Measurements from ENCODE around the gene MYL12B. TPM values are rescaled to one million over a fixed set of nuclear protein-coding genes. Genes with fewer than 3 reads are reported as not detected.

MYL12B gene
- total and polyA plus RNA-seq, 2 of the 8 experiments (the other 6 are each of a cell fraction or from before 2014, with no cell fraction given), result 174 to 188 TPM

DNA sequence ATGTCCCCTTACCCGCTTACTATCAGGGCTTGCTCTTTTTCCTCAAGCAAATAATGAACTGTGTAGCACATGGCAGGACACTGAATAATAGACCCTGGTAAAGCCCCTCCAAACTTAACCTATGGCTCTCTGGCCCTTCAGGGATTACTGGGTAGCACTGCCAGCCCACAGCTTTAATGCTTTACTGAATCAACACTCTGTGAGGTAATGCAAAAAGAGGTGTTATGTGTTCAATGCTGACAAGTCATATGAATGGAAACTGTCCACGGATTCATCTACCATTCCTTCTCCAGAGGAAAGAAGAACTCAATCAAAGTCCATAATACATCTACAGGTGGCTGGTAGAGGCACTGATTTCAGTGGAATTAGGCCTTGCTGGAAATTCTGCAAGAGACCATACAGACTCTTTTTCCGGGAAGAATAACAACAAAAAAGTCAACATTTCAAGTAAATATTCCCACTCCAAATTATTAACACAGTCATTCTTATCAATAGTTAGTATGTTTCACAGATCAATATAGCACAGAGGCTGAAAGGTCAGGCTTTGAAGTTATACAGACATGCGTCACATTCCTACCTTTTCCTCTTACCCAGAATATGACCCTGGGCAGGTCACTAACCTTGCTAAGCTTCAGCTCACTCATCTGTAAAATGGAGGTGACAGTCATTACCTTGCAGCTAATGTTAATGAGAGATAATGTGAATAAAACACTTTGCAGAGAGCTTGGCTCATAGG is 28.3 kb upstream of the MYL12B start:
- H4K5ac ChIP-seq (ENCODE audit: insufficient read length, low read depth, low read length), result no peak overlapping the region
- no peak for DNase-seq (ENCODE audit: low read depth in 1 of 2, low spot score in 2 of 2)
- no peaks in the 10 kb centered on the region for H3K23me2 ChIP-seq (ENCODE audit: low read depth, low read length)
- H2BK12ac ChIP-seq (ENCODE audit: low read depth, low read length), result no peak overlapping the region
- no peak overlapping the region for H4K91ac ChIP-seq (replicated peaks; ENCODE audit: insufficient read length, low read length)
- no peak overlapping the region for H3K14ac ChIP-seq (ENCODE audit: insufficient read length)
- no peak overlapping the region for H3K27ac ChIP-seq (ENCODE audit: low read depth, low read length)
- H4K8ac ChIP-seq (ENCODE audit: extremely low read depth, insufficient read depth, low read length), result no peak overlapping the region
- no peaks in the 10 kb centered on the region for H3K79me2 ChIP-seq (ENCODE audit: control insufficient read depth in 1 of 2, insufficient read depth in 2 of 2, low read length in 2 of 2)
- FAIRE-seq, result no peak
- H3K4me3 ChIP-seq (ENCODE audit: extremely low read depth in 1 of 4, insufficient read depth in 2 of 4, low read depth in 3 of 4, low read length in 4 of 4), result no peak overlapping the region
- POLR2A ChIA-PET (ENCODE audit: partially characterized antibody), result no interaction called here
- WGBS, 2 experiments (ENCODE audit: extremely low coverage in 1 of 2, insufficient coverage in 1 of 2, insufficient read length in 1 of 2, insufficient replicate concordance in 2 of 2, low coverage in 1 of 2, low lambda C conversion rate in 2 of 2, missing lambda C conversion rate in 1 of 2), result 76% methylated on average over 4 of the region's 4 CpGs; no CpG with 5 or more reads in 1 of the 2 experiments
- H3K18ac ChIP-seq (ENCODE audit: extremely low read depth, low read length), result no peak overlapping the region
- H2BK15ac ChIP-seq (ENCODE audit: low read length), result no peak overlapping the region
- H2BK5ac ChIP-seq (ENCODE audit: low read depth, low read length), result no peak overlapping the region
- no peak overlapping the region for H2BK20ac ChIP-seq (ENCODE audit: low read length)
- no peak overlapping the region for H2BK120ac ChIP-seq (replicated peaks; ENCODE audit: low read depth, low read length)
- CTCF ChIA-PET (ENCODE audit: partially characterized antibody), result interaction anchor here (1.2 to 2.7 kb wide), 2 partner anchors 13 to 15 kb away, joined by 3 to 13 read pairs; no protein-coding TSS in a partner anchor
- no peaks in the 10 kb centered on the region for H3K79me1 ChIP-seq (ENCODE audit: low read depth, low read length)
- no peak overlapping the region for H3K4me2 ChIP-seq (ENCODE audit: insufficient read depth in 1 of 2, low read depth in 2 of 2, low read length in 2 of 2)
- H4K20me1 ChIP-seq (replicated peaks in 1 of 2; ENCODE audit: control insufficient read depth in 1 of 2, insufficient read depth in 2 of 2, low read length in 2 of 2), result no peaks in the 10 kb centered on the region
- no peak overlapping the region for H2AFZ ChIP-seq (ENCODE audit: low read length)
- H2AK5ac ChIP-seq (ENCODE audit: low read depth, low read length), result no peak overlapping the region
- no peak overlapping the region for H3K4ac ChIP-seq (replicated peaks; ENCODE audit: insufficient read length, low read depth, low read length)
- no peak overlapping the region for H3K9ac ChIP-seq (replicated peaks in 1 of 4; ENCODE audit: extremely low read depth in 1 of 4, low read depth in 3 of 4, low read length in 3 of 4)
- H3K23ac ChIP-seq (ENCODE audit: insufficient read length), result no peak overlapping the region
- H3K56ac ChIP-seq (replicated peaks; ENCODE audit: insufficient read length, low read depth, low read length), result no peak overlapping the region
- no peaks in the 10 kb centered on the region for H3K36me3 ChIP-seq (ENCODE audit: control insufficient read depth in 2 of 4, insufficient read depth in 4 of 4, low read length in 3 of 4)
- no peaks in the 10 kb centered on the region for H3K27me3 ChIP-seq (replicated peaks in 1 of 4; ENCODE audit: control insufficient read depth in 3 of 4, extremely low read depth in 1 of 4, insufficient read depth in 3 of 4, low read length in 3 of 4)
- peaks cover 0 to 8% (median 2%) of the 10 kb centered on the region in 4 experiments; a peak in 3 of 7 replicates for H3K4me1 ChIP-seq (replicated peaks in 1 of 4; ENCODE audit: control insufficient read depth in 3 of 4, insufficient read depth in 4 of 4, low read length in 3 of 4)
- H3K9me3 ChIP-seq (ENCODE audit: insufficient read depth in 2 of 2, low read depth in 1 of 2, low read length in 1 of 2), result peaks cover under 1 to 4% of the 10 kb centered on the region in 2 experiments; a peak in 2 of 4 replicates
- no peak for TF ChIP-seq EGR1 (IDR thresholded peaks at IDR 0.05; ENCODE audit: borderline replicate concordance, low read depth, low read length)
- TF ChIP-seq BRCA1 (IDR thresholded peaks at IDR 0.05; ENCODE audit: low read depth, low read length), result no peak
- TF ChIP-seq TCF12 (IDR thresholded peaks at IDR 0.05; ENCODE audit: low read depth, low read length), result no peak
- TF ChIP-seq, protein P1, sequence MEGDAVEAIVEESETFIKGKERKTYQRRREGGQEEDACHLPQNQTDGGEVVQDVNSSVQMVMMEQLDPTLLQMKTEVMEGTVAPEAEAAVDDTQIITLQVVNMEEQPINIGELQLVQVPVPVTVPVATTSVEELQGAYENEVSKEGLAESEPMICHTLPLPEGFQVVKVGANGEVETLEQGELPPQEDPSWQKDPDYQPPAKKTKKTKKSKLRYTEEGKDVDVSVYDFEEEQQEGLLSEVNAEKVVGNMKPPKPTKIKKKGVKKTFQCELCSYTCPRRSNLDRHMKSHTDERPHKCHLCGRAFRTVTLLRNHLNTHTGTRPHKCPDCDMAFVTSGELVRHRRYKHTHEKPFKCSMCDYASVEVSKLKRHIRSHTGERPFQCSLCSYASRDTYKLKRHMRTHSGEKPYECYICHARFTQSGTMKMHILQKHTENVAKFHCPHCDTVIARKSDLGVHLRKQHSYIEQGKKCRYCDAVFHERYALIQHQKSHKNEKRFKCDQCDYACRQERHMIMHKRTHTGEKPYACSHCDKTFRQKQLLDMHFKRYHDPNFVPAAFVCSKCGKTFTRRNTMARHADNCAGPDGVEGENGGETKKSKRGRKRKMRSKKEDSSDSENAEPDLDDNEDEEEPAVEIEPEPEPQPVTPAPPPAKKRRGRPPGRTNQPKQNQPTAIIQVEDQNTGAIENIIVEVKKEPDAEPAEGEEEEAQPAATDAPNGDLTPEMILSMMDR (IDR thresholded peaks at IDR 0.05; ENCODE audit: control extremely low read depth in 1 of 3, insufficient read depth in 1 of 3, low read depth in 1 of 3, low read length in 3 of 3), result no peak
- TF ChIP-seq ASH2L (IDR thresholded peaks at IDR 0.05; ENCODE audit: low read length), result no peak
- no peak for TF ChIP-seq GABPA (IDR thresholded peaks at IDR 0.05; ENCODE audit: borderline replicate concordance, insufficient read depth, low read length)
- no peak for TF ChIP-seq NRF1 (IDR thresholded peaks at IDR 0.05; ENCODE audit: low read depth, low read length)
- TF ChIP-seq SAP30 (IDR thresholded peaks at IDR 0.05; ENCODE audit: insufficient read depth, insufficient replicate concordance, low read length), result no peak
- TF ChIP-seq EZH2 (IDR thresholded peaks at IDR 0.05; ENCODE audit: low read depth, low read length, severe bottlenecking), result no peak
- TF ChIP-seq SP1 (IDR thresholded peaks at IDR 0.05; ENCODE audit: low read depth, low read length), result no peak

Data from H1 (cell line).